ENCODE results near the gene NRN1.

NRN1 gene

DNA sequence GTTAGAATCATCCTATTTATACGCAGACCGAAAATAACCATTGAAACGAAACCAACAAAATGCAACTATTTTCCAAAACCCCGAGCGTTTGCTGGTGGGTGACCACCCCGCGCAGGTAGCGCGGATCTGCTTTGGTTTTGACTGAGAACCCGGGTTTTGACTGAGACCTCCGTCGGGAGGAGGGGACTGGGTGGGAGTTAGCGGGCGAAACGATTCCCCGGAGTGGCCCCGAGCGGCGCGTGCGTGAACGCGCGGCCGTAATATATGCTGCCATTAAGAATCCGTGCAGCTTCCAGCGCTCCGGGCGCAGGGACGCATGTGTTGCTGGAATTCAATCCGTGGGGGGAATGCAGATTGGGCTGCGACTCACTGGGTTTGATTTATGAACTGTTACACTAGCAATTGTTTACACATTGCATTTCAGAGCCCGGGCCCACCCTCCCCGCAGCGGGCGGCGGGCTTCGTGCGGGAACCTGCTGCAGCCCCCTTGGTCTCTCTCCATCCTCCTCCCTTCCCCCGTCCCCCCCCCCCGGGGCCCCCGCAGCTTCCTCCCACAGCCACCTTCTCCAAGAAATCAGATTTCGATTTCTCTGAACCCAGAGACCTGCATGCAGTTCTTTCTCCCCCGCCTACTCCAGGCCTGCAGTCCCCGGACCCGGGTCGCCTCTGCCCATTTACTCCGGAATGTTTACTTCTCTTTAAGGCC, 9.9 kb downstream of the NRN1 start:
- DNase-seq (ENCODE audit: extremely low read depth, low read depth), result no peak
- TF ChIP-seq, protein P1, sequence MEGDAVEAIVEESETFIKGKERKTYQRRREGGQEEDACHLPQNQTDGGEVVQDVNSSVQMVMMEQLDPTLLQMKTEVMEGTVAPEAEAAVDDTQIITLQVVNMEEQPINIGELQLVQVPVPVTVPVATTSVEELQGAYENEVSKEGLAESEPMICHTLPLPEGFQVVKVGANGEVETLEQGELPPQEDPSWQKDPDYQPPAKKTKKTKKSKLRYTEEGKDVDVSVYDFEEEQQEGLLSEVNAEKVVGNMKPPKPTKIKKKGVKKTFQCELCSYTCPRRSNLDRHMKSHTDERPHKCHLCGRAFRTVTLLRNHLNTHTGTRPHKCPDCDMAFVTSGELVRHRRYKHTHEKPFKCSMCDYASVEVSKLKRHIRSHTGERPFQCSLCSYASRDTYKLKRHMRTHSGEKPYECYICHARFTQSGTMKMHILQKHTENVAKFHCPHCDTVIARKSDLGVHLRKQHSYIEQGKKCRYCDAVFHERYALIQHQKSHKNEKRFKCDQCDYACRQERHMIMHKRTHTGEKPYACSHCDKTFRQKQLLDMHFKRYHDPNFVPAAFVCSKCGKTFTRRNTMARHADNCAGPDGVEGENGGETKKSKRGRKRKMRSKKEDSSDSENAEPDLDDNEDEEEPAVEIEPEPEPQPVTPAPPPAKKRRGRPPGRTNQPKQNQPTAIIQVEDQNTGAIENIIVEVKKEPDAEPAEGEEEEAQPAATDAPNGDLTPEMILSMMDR (IDR thresholded peaks at IDR 0.05; ENCODE audit: low read depth, low read length), result no peak

DNA sequence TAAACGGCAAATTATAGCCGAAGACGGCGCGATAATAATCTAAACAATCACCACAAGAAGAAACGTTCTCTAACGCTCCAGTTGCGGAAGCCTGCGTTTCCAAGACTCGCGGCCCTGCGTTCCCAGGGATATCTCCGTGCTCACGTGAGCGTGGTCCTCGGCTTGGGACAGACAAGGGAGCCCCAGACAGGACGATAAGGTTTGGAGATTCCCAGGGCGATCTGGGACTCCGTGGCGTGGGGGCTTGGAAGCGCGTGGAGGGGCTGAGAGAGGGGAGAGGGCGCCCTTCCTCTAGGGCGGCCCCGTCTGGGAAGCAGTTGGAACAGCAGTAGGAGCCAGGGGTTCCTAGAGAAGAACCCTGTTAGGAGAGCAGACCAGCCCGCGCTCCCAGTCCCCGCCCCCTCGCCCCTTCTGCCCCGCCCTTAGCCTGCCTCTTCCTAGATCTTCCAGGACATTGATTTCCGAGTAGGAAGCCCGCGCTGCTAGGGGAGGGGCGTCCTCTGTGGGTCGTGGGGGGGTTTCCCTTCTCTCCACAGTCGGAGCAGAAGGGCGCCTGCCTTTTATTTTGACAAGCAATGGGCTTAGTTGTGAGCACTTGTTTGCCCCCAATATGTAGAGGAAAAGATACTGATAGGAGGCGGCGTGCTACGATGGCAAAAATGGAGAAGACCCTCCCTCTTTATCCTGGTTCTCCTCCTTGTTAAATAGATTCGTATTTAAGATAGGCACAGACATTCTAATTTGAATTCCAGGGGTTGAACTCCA, 10.6 kb downstream of the NRN1 start:
- TF ChIP-seq, protein P1 (IDR thresholded peaks at IDR 0.05; ENCODE audit: low read depth, low read length), result peak; percentile 25
- DNase-seq (ENCODE audit: extremely low read depth, low read depth), result no peak

DNA sequence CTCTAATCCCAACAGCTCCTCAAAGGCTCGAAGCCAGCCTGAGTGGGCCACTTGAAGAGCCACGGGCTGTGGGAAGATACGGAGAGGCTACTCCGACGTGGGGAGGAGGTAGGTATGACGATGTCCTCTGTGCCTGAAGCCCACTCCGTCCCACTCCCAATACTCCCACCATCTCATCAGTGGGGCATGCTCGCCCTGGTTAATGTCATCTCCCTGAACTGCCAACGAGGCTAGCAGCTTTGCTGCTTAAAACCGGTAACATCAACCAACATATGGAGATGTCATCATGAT, 11.1 kb downstream of the NRN1 start:
- TF ChIP-seq, protein P1 (IDR thresholded peaks at IDR 0.05; ENCODE audit: low read depth, low read length), result no peak
- no peak for DNase-seq (ENCODE audit: extremely low read depth, low read depth)

DNA sequence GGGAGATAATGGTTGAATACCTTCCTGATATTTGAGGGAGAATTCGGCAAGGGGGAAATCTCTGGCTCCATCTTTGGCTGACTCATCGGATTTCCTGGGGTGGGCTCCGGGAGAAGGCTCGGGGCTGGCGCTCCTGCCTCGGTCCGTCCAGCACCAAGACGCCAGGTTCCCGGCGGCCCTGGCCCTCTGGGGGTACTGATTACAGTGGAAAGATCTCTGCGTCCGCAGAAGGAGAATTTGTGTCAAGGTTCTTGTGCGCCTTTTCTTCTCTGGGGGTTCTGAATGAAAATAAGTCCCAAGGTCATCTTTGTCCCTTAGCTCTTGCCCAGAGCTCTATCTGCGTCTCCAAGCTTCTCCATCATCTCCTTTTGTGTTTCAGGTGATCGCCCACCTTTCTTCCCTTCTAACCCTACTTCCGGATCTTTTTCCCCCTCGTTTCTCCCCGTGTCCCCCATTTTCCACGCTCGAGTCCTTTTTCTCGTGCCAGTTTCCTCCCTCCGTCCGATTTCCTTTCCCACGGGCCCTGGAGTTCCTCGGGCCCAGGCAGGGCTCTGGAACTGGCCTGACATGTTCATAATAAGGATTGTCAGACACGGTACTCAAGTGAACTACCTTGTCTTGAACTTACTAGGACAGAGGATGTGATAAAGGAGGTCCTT, 11.6 kb downstream of the NRN1 start:
- no peak for DNase-seq (ENCODE audit: extremely low read depth, low read depth)
- TF ChIP-seq, protein P1 (IDR thresholded peaks at IDR 0.05; ENCODE audit: low read depth, low read length), result no peak

DNA sequence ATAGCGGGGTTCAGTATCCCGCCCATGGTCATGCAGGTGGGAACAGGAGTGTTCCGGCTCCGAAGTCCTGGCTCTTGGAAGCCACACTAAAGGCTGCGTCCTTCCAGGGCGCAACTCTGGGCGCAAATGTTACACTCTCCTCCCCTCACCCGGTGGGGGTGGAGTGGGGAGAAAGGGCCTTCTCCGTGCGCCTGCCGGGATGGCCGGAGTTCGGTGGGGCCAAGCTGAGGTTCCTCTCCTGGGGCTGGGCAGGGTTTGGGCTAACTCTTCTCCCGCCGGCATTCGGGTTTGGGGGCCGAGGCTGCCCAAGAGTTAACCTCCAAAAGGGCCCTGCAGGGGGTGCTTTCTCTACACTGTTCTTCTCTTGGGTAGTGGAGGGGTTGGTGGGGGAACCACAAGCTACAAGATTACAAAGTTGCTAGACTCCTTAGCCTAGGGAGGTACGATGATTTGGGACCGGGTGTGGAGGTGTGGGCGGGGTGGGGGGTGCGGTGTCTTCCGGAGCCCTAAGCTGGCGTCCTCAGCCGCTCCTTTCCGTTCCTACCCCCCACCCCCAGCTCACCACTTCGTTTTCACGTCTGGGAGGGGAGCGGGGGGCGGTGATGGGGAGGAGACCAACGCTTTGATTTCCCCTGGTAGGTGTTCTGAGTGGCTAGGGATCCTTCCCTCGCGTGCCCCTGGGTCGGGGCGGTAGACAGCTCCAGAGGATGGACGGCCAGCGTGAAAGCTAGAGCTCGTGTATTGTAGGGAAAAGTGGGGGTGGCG, 12.3 kb downstream of the NRN1 start:
- TF ChIP-seq, protein P1 (IDR thresholded peaks at IDR 0.05; ENCODE audit: low read depth, low read length), result no peak
- no peak for DNase-seq (ENCODE audit: extremely low read depth, low read depth)

DNA sequence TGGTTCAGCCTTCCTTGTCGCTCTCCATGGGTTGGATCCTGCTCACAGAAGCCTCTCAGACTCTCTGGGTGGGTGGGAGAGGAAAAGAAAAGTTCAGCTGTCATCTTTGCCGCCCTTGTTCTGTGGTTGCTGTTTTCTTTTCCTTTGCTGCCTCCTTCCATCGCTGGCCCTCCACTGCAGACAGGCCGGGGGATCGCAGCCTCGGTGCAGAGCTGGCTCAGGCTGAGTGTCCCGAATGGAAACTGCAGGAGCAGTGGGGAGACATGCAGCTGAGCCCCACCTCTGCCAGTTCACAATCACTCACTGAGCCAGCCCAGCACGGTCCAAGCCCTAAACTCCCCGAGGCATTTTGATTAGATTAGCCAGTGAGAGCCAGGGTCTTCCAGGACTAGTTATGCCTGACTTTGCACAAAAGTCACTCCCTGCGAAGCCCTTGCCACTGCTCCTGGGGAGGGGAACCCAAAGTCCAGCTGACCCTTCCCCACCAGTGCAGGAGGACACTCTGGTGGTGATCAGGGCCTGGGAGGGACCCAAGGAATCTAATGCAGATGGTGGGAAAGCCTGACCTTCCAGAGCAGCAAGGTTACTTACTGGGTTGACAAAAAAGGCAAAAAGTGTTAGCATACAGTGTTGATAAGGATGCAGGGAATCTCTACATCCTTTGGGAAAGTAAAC, 14.0 kb downstream of the NRN1 start:
- TF ChIP-seq, protein P1 (IDR thresholded peaks at IDR 0.05; ENCODE audit: low read depth, low read length), result no peak
- no peak for DNase-seq (ENCODE audit: extremely low read depth, low read depth)

Measured in AG09319 (cell line).